MM.1S (cell line): Measurements from ENCODE around the gene TP53BP2.

Experiments used
- DNase-seq: peaks from one replicate; pipeline ENCODE4 v3.0.0-alpha.2; 2015
- H2AFZ ChIP-seq: fragments of 300-600 bp; sonication (generic); 2 replicates; pipeline ENCODE4 v1.6.0; 2016; ENCODE audit warnings: antibody characterized with exemption, low read length
- H3F3A ChIP-seq: fragments of 300-600 bp; sonication (generic); 2 replicates; pipeline ENCODE4 v1.6.1; 2016; ENCODE audit warnings: mild to moderate bottlenecking, antibody characterized with exemption, low read length, moderate library complexity, mixed read lengths; ENCODE audit not compliant: insufficient read depth
- H3K27ac ChIP-seq: fragments of 300-600 bp; sonication (generic); 2 replicates; pipeline ENCODE4 v1.5.1; 2016; ENCODE audit warnings: mild to moderate bottlenecking, low read length
- H3K27me3 ChIP-seq: fragments of 300-600 bp; sonication (generic); replicated peaks from 2 replicates; pipeline ENCODE4 v1.6.0; 2016; ENCODE audit warnings: low read length; ENCODE audit not compliant: insufficient read depth
- H3K36me3 ChIP-seq: fragments of 300-600 bp; sonication (generic); replicated peaks from 2 replicates; pipeline ENCODE4 v1.6.1; 2016; ENCODE audit warnings: mild to moderate bottlenecking, low read length, mixed read lengths; ENCODE audit not compliant: insufficient read depth
- H3K4me1 ChIP-seq: fragments of 300-600 bp; sonication (generic); 2 replicates; pipeline ENCODE4 v1.6.1; 2016; ENCODE audit warnings: low read length, mixed read lengths
- H3K4me2 ChIP-seq: fragments of 300-600 bp; sonication (generic); 2 replicates; pipeline ENCODE4 v1.6.0; 2016; ENCODE audit warnings: low read depth, low read length
- H3K4me3 ChIP-seq: fragments of 300-600 bp; sonication (generic); 2 replicates; pipeline ENCODE4 v1.5.1; 2016; ENCODE audit warnings: low read length, mixed read lengths
- H3K79me2 ChIP-seq: fragments of 300-600 bp; sonication (generic); 2 replicates; pipeline ENCODE4 v1.6.1; 2016; ENCODE audit warnings: mixed run types, low read length, mixed read lengths
- H3K9ac ChIP-seq: fragments of 300-600 bp; sonication (generic); 2 replicates; pipeline ENCODE4 v1.6.1; 2016; ENCODE audit warnings: low read length, mixed read lengths
- H3K9me2 ChIP-seq: fragments of 300-600 bp; sonication (generic); replicated peaks from 2 replicates; pipeline ENCODE4 v1.6.1; 2016; ENCODE audit warnings: mild to moderate bottlenecking, low read length, mixed read lengths; ENCODE audit not compliant: insufficient read depth
- H3K9me3 ChIP-seq: fragments of 300-600 bp; sonication (generic); replicated peaks from 2 replicates; pipeline ENCODE4 v1.6.1; 2016; ENCODE audit warnings: mild to moderate bottlenecking, low read length, mixed read lengths; ENCODE audit not compliant: insufficient read depth
- H4K20me1 ChIP-seq: fragments of 300-600 bp; sonication (generic); 2 replicates; pipeline ENCODE4 v1.6.1; 2016; ENCODE audit warnings: mild to moderate bottlenecking, low read length, moderate library complexity, mixed read lengths; ENCODE audit not compliant: insufficient read depth
- CTCF ChIP-seq: fragments of 300-600 bp; sonication (generic); IDR thresholded peaks from 2 replicates; pipeline ENCODE4 v1.5.1; 2016; ENCODE audit warnings: antibody characterized with exemption, low read length, mixed read lengths
- EZH2 ChIP-seq: fragments of 300-600 bp; sonication (generic); optimal IDR thresholded peaks from 2 replicates; pipeline ENCODE3; 2017; ENCODE audit warnings: low read depth, mild to moderate bottlenecking, antibody characterized with exemption, low read length, mixed read lengths
- EZH2phosphoT487 ChIP-seq: fragments of 300-600 bp; sonication (generic); IDR thresholded peaks from 2 replicates; pipeline ENCODE4 v1.6.1; 2018; ENCODE audit warnings: antibody characterized with exemption, low read length

Gene TP53BP2

GRCh38 chr1:223802032-223802431 lies 43.7 kb downstream of the TP53BP2 start:
- no peaks in the 10 kb centered on the region for H3K79me2 ChIP-seq
- TF ChIP-seq EZH2 (no peak), CTCF (no peak), EZH2phosphoT487 (no peak)
- H3K4me1 ChIP-seq = no peaks in the 10 kb centered on the region
- no peak overlapping the region for H3K27ac ChIP-seq
- no peaks in the 10 kb centered on the region for H3K9me3 ChIP-seq
- no peaks in the 10 kb centered on the region for H3K9me2 ChIP-seq
- no peaks in the 10 kb centered on the region for H3K36me3 ChIP-seq
- H3K27me3 ChIP-seq = no peaks in the 10 kb centered on the region
- H3K4me2 ChIP-seq = no peak overlapping the region
- H4K20me1 ChIP-seq = no peaks in the 10 kb centered on the region
- H3F3A ChIP-seq = no peaks in the 10 kb centered on the region
- no peak overlapping the region for H3K4me3 ChIP-seq
- no peak for DNase-seq
- H3K9ac ChIP-seq = no peak overlapping the region
- H2AFZ ChIP-seq = no peak overlapping the region

DNA sequence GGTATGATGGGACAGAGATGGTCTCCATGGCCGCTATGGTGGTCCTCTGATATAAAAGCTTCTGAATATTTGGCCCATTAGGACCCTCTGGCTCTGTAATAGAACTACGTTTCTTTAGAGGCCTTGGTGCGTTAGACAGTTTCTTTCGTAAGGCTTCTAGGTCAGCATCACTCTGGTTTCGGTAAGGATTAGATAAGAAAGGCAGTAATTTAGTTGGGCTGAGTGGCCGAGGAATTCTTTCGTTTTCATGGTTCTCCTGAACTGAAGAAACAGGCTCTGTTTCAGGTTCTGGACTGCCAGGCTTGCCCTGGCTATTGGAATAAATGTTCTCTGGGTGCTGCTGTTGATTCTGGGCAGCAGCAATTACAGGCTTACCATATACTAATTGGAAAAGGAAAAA lies 49.5 kb downstream of the TP53BP2 start:
- Histone ChIP-seq H3K4me2 (no peak overlapping the region), H3K9me2 (no peaks in the 10 kb centered on the region), H3K27me3 (no peaks in the 10 kb centered on the region), H2AFZ (no peak overlapping the region), H3K27ac (no peak overlapping the region), H3K4me1 (peaks cover 10% of the 10 kb centered on the region; the same call in 1 of the 2 replicates), H3K9ac (no peak overlapping the region), H3K36me3 (no peaks in the 10 kb centered on the region), H4K20me1 (no peaks in the 10 kb centered on the region), H3F3A (no peaks in the 10 kb centered on the region), H3K79me2 (no peaks in the 10 kb centered on the region), H3K9me3 (no peaks in the 10 kb centered on the region), H3K4me3 (no peak overlapping the region)
- DNase-seq = no peak
- no peak for TF ChIP-seq EZH2phosphoT487
- no peak for TF ChIP-seq CTCF
- no peak for TF ChIP-seq EZH2

DNA sequence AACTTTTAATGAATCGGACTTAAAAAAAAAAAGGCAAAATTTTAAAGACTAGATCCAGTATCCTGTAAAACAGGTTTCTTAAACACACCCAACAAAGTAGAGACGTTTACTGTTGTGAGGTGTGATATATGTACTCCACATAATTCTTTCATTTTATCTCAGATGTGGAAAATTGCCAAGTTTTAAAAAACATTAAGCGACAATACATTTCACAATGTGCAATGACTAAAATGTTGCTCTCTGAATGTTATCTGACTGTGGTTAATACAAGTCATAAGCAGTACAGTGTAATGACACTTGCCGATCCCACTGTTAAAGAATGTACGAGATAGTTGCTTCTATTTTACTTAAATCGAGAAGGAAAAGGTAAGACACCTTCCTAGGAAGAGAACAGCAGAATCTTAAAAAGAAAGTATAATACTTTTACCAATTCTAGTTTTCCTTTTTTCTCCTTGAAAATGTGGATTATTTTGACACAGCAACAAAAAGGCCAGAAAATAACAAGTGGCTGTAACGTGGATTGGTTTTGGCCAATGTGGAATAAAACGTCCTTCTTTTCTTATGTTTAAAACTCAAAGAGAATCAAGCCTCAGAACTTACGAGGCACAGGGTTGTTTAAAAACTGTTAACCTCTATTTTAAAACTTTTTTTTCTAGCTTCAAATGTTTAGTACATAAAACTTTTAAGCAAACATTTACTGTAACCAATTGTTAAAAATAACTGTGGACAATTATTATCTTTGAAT lies 51.4 kb downstream of the TP53BP2 start:
- H3K27me3 ChIP-seq = no peaks in the 10 kb centered on the region
- DNase-seq = no peak
- no peaks in the 10 kb centered on the region for H3K9me3 ChIP-seq
- H3K4me2 ChIP-seq = no peak overlapping the region
- no peak overlapping the region for H2AFZ ChIP-seq
- H4K20me1 ChIP-seq = no peaks in the 10 kb centered on the region
- H3K36me3 ChIP-seq = no peaks in the 10 kb centered on the region
- H3F3A ChIP-seq = no peaks in the 10 kb centered on the region
- no peaks in the 10 kb centered on the region for H3K79me2 ChIP-seq
- H3K9ac ChIP-seq = no peak overlapping the region
- no peak for TF ChIP-seq CTCF
- no peak for TF ChIP-seq EZH2phosphoT487
- TF ChIP-seq EZH2 = no peak
- no peak overlapping the region for H3K4me3 ChIP-seq
- no peaks in the 10 kb centered on the region for H3K9me2 ChIP-seq
- peaks cover 10% of the 10 kb centered on the region; the same call in 1 of the 2 replicates for H3K4me1 ChIP-seq
- no peak overlapping the region for H3K27ac ChIP-seq
